HG02571 (cell line): ENCODE measurements around the gene TFB1M.
"Not testable (repeated sequence)": the region's sequence is repeated elsewhere in the genome, so short reads cannot be mapped to it uniquely, and the experiment has no call there.

Source experiments
- ATAC-seq: cut with Tn5 transposase; IDR thresholded peaks from one replicate; pipeline ENCODE4 v1.9.1; 2021; ENCODE audit warnings: mild to moderate bottlenecking, moderate library complexity; ENCODE audit not compliant: unreplicated experiment

TFB1M gene

DNA sequence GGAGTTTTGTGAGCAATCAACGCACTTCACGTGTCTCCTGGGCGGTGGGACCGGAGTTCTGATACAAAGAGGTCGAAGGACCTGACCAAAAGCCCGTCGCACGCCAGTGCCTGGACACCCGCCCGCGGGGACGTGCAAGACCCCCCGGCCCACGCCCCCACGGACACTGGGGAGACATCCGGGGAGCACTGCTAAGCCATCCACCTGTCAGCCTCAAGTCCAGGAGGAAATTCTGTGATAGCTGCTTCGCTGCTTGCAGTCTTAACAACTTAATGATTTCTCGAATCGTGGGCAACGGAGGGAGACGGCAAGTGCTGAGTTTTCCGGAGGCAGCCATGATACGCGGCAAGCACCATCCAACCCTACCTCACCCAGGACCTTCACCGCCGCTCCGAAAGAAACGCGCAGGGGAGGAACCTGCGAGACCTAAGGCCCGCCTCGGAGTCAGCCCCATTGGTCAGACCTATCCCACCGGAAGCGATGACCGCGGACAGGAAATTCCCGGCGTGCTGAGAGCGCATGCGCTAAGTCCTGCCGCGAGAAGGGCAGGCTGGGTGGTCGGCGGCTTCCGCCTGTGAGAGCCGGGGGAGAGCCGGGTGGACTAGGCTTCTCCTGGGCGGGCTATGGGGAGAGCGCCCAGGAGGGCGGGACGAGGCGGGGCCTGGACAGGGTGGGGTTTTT, at the start of gene TFB1M:
Gene TFB1M (minus strand): TSS at position 393 of the 681 bp plus-strand sequence. CDS start 56 bp downstream, at position 337.
- peak; percentile 97 for ATAC-seq

DNA sequence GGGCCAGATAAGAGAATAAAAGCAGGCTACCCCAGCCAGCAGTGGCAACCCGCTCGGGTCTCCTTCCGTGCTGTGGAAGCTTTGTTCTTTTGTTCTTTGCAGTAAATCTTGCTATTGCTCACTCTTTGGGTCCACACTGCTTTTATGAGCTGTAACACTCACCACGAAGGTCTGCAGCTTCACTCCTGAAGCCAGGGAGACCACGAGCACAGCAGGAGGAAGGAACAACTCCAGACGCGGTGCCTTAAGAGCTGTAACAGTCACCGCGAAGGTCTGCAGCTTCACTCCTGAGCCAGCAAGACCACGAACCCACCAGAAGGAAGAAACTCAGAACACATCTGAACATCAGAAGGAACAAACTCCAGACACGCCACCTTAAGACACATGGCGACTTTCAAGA, 49.7 kb upstream of the TFB1M start:
- not testable (repeated sequence) for ATAC-seq

DNA sequence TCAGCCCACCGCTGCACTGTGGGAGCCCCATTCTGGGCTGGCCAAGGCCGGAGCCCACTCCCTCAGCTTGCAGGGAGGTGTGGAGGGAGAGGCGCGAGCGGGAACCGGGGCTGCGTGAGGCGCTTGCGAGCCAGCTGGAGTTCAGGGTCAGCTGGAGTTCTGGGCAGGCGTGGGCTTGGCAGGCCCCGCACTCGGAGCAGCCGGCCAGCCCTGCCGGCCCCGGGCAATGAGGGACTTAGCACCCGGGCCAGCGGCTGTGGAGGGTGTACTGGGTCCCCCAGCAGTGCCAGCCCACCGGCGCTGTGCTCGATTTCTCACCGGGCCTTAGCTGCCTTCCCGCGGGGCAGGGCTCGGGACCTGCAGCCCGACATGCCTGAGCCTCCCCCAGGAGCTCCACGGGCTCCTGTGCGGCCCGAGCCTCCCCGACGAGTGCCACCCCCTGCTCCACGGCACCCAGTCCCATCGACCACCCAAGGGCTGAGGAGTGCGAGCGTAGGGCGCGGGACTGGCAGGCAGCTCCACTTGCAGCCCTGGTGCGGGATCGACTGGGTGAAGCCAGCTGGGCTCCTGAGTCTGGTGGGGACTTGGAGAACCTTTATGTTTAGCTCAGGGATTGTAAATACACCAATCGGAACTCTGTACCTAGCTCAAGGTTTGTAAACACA, 48.8 kb upstream of the TFB1M start:
- ATAC-seq: not testable (repeated sequence)

DNA sequence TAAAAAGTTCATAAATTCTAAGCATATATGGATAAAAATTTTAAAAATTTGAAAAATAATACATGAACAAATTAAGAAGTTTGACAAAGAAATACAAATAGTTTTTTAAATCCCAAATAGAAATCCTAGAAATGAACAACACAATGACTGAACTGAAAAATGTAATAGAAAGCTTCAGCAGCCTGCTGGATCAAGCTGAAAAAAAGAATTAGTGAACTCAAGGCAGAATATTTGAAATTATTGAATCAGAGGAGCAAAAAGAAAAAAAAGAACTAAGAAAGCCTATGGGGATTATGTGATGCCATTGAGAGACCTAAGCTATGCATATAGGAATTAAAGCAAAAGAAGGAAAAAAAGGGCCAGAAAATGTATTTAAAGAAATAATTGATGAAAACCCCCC, 39.9 kb upstream of the TFB1M start:
- no peak for ATAC-seq

DNA sequence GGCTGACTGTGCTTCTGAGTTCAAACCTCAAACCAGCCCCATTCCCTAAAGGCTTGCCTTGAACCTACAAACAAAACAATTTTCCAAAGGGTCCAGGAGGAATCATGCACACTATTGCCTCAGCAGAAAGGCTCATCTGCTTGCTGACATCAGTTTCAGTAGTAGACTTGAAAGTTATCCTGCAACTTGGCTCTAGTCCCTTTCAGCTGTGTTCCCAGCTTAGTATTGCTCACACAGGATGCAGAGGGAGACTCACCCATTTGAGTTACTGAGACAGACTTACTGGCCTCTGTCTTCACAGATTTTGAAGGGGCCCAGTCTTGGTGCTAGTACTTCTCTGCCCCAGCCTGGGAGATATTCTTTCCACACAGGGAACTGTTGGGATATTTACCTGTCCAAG, 38.5 kb upstream of the TFB1M start:
- no peak for ATAC-seq

DNA sequence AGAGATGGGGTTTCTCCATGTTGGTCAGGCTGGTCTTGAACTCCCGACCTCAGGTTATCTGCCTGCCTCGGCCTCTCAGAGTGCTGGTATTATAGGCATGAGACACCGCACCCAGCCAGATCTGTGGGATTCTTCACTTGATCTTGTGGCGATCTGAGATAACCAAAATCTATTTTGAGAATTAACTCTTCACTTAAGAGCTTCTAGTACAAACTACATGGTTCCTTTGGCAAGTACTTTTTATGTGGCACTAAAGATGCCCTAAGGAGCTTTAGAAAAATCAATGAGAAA, 37.8 kb upstream of the TFB1M start:
- ATAC-seq: no peak

DNA sequence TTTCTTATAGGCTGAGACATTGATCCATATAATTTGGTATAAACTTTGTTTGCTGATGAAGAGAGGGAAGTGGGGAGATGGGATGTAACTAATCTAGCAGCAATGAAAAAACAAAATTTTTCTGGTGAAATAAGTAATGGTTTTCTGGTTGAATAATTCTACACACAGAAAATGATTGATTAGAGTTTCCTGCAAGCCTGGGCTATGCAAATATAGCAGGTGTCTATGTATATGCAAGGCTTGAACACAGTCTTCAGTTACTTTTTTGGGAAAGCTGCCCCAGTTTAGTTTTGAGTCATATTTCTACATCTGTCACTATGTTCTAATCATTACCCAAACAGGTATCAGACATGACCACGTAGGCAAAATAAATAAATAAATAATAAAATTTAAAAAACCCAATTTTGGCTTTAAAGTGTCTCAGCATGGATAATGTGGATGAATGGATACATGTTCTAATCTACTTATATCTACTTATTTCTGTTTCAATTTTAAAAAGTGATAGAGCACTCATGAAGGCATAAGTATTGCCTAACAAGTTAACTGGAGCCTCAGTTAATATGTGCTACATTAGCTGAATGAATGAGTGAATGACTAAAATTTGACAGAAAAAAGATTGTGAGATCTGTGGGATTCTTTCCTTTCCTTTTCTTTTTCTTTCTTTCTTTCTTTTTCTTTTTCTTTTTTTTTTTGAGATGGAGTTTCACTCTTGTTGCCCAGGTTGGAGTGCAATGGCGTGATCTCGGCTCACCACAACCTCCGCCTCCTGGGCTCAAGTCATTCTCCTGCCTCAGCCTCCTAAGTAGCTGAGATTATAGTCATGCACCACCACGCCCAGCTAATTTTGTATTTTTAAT, 37.2 kb upstream of the TFB1M start:
- peak; percentile 95 for ATAC-seq

DNA sequence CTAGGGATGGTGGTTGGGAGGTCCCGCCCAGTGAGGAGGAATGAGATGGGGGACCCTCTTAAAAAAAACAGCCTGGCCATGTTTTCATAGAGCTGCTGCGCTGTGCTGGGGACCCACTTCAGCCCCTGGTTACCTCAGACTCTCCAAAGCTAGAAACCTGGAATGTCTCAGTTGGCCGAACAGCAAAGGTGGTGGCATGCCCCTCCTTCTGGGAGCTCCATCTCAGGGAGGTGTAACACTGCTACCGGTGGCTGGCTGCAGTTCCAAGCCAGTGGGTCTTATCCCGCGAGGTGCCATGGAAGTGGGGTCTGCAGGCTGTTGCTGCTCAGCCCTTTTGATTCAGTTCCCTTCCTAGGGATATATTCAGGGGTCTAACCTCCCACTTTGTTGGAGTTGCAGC, 35.7 kb upstream of the TFB1M start:
- ATAC-seq: no peak

DNA sequence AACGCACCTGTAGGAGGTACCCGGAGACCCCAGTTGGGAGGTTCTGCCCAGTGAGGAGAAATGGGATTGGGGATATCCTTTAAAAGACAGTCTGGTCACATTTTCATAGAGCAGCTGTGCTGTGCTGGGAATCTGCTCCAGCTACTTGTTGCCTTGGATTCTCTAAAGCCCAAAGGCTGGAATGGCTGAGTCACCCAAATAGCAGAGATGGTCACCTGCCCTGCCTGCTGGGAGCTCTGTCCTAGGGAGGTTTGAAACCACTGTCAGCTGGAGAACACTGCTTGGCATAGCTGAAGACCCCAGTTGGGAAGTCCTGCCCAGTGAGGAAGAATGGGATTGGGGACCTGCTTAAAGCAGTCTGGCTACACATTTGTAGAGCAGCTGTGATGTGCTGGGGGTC, 34.8 kb upstream of the TFB1M start:
- no peak for ATAC-seq

DNA sequence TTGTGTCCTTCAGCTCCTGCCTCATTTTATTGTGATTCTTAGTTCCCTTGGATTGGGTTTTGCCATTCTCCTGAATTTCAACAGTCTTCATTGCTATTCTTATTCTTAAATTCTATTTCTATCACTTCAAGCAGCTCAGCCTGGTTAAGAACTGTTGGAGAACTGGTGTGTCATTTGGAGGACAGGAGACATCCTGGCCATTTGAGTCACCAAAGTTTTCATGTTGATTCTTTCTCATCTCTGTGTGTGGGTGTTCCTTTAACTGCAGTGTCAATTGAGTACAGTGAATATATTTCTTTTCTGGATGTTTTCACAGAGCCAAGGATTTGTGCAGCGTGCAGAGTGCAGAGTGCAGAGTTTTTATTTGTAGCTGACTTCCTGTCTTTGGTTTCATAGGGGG, 33.5 kb upstream of the TFB1M start:
- ATAC-seq: no peak

DNA sequence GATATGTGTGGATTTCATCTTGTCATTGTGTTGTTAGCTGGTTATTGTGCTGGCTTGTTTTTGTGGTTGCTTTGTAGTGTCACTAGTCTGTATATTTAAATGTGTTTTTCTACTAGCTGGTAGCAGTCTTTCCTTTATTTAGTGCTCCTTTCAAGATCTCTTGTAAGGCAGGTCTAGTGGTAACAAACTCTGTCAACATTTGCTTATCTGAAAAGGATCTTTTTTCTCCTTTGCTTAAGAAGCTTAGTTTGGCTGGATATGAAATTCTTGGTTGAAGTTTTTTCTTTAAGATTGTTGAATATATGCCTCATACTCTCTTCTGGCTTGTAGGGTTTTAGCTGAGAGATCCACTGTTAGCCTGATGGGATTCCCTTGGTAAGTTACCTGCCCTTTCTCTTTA, 32.7 kb upstream of the TFB1M start:
- no peak for ATAC-seq

DNA sequence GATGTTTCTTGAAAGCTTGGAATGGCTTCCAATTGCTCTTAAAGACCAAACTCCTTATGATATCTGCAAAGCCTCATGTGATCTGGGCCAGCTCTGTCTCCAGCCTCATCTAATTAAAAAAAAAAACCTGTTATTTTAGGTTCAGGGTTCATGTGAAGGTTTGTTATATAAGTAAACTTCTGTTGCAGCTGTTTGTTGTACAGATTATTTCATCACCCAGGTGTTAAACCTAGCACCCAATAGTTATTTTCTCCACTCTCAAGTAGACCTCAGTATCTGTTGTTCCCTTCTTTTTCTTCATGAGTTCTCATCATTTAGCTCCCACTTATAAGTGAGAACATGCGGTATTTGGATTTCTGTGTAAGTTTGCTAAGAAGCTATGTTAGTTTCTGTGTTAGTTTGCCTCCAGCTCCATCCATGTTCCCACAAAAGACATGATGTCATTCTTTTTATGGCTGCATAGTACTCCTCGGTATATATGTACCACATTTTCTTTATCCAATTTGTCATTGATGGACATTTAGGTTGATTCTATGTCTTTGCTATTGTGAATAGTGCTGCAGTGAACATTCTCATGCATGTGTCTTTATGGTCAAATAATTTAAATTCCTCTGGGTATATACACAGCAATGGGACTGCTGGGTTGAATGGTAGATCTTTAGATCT, 30.2 kb upstream of the TFB1M start:
- no peak for ATAC-seq

DNA sequence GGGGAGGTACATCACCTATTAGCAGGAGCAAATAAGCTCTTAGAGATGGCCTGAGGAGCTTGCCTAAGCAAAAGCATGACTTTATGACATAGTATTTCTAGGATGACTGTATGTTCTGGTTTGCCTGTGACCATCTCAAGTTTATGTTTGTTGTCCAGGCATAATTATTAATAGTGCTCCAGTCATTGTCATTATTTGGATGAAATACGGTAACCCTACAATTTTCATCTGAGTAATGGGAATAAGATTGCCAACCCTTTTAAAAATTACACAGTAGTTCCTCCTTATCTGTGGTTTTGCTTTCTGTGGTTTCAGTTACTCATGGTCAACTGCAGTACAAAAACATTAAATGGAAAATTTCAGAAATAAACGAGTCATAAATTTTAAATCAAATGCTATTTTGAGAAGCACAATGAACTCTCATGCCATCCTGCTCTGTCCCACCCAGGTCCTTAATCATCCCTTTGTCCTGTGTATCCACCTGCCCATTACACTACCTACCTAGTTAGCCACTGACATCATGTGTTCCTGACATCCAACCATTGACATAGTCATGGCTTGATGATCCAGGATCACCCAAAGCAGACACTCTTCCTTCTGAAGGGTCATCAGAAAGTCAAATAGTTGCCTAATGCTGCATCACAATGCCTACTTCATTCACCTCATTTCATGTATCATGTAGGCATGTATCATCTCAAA, 27.0 kb upstream of the TFB1M start:
- no peak for ATAC-seq

DNA sequence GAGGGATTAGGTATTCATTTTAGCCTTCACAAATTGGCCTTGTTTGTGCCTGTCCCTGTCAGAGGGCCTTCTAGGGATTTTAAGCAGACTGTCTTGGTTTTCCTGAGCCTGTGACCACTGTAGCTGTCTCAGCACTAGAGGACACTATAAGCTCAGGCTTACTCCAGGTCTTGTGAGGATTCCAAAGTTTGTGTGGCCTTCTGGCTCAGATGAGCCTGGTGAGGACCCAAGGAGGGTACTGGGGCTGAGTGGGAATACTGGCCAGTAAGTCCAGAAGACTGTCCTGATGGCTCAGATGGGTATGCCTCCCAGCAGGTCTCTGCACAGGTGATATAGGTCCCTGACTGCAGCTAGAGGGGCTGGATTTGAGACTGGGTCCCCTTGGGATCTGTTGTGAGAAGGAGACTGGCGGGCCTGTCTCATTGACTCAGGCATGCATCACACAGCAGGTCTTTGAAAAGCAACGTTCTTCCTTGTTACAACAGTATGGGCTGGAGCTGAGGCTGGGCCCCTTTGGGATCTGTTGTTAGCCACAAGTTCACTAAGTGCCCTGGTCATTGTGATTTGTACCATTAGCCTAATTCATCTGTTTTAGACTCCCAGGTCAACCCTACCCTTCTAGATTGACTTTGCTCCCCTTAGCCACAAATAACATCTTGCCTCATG, 26.3 kb upstream of the TFB1M start:
- no peak for ATAC-seq

DNA sequence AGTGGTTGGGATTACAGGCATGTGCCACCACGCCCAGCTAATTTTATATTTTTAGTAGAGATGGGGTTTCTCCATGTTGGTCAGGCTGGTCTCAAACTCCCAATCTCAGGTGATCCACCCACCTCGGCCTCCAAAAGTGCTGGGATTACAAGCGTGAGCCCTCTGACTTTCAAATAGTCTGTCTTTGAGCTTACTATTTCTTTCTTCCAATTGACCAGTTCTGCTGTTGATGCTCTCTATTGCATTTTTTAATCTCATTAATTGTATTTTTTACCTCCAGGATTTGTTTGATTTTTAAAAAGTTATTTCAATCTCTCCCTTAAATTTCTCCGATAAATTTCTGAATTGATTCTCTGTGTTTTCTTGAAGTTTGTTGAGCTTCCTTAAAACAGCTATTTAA, 25.6 kb upstream of the TFB1M start:
- not testable (repeated sequence) for ATAC-seq

DNA sequence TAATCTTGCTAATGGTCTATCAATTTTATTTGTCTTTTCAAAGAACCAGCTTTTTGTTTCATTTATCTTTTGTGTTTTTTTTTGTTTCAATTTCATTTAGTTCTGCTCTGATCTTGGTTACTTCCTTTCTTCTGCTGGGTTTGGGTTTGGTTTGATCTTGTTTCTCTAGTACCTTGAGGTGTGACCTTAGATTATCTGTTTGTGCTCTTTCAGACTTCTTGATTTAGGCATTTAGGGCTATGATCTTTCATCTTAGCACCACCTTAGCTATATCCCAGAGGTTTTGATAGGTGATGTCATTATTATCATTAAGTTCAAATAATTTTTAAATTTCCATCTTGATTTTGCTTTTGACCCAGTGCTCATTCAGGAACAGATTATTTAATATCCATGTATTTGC, 24.0 kb upstream of the TFB1M start:
- not testable (repeated sequence) for ATAC-seq

DNA sequence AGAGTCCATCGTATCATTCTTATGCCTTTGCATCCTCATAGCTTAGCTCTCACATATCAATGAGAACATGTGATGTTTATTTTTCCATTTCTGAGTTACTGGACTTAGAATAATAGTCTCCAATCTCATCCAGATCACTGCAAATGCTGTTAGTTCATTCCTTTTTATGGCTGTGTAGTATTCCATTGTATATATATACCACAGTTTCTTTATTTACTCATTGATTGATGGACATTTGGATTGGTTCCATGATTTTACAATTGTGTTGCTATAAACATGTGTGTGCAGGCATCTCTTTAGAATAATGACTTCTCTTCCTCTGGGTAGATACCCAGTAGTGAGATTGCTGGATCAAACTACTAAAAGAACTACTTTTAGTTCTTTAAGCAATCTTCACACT, 21.0 kb upstream of the TFB1M start:
- ATAC-seq: no peak

DNA sequence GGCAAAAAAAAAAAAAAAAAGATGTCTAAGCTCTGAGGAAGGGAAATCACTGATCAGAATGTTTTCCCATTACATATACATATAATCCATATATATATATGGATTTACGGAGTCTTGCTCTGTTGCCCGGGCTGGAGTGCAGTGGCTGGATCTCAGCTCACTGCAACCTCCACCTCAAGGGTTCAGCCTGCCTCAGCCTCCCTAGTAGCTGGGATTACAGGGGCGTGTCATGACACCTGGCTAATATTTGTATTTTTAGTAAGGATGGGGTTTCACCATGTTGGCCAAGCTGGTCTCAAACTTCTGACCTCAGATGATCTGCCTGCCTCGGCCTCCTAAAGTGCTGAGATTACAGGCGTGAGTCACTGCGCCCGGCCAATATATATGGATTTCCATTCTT, 19.8 kb upstream of the TFB1M start:
- not testable (repeated sequence) for ATAC-seq

DNA sequence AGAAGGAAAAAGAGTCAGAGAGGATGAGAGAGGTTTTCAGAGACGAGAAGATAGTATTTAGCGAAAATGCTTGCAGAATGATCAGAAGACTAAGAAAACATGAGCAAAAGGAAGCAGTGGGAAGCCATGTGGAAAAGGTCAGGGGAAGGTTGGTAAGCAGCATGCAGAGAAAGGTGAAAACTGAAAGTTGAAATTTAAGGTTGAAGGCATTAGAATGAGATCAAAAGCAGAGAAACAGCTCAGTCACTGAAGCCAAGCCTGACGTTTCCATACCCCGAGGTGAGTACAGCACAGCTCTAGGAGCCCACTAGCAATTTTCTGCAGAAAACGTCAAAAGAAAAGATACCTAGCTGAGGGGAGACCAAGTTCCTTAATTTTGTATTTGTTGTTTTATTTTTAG, 19.1 kb upstream of the TFB1M start:
- peak; percentile 62 for ATAC-seq

DNA sequence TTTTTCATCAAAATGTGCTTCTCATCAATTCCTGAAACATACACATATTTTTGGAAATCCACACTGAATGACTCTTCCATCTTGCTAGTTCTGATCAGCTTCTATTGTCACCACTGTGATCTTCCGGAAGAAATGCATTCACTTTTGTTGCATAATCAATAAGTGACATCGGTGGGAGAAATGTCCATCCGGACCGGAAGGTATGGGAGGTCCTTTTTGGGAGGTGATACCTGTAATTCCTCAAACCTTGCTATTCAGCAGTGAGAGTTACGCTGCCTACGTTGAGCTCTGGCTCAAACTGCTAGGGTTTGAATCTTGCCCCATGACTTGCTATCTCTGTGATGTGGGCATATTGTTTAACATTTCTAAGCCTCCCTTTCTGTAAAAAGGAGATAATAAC, 16.6 kb upstream of the TFB1M start:
- no peak for ATAC-seq
